Measurements from ENCODE around the gene NTF4.
"Not testable (repeated sequence)": the region's sequence is repeated elsewhere in the genome, so short reads cannot be mapped to it uniquely, and the experiment has no call there.

The NTF4 gene

DNA sequence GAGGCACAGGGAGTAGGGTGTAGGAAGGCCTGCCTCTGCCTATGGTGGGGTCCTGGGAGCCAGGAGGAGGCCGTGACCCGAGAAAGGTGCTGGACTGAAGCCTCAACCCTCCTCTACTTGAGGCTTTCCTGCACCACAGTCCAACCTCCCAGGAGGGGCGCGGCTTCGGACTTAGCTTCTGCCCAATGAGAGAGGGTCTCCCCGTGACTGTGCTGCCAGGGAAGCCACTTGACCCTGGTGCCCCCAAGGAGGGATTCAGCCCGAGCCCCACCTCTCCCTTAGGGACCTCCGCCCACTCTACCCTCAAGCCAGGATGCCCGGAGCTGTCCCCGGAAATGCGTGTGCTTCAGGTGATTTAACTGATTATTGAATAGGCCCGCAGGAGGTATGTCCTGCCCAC is 15.6 kb downstream of the NTF4 start, which contains the start of gene CGB8:
CGB8 (minus strand) TSS at position 101 of the 400 bp plus-strand sequence. CDS start 372 bp downstream, outside the sequence.
- not testable (repeated sequence) for H2AFZ ChIP-seq (ENCODE audit: low read length); H3K9me2 ChIP-seq (replicated peaks; ENCODE audit: insufficient read depth, low read length); H3K4me3 ChIP-seq (ENCODE audit: low read length); H3K27ac ChIP-seq (ENCODE audit: low read length); H3K79me2 ChIP-seq (ENCODE audit: low read length); H4K20me1 ChIP-seq (ENCODE audit: insufficient read depth, low read length); DNase-seq; H3K4me1 ChIP-seq (ENCODE audit: low read length); H3K9me3 ChIP-seq (replicated peaks; ENCODE audit: insufficient read depth, low read length); H3K4me2 ChIP-seq (ENCODE audit: low read depth, low read length); H3K36me3 ChIP-seq (replicated peaks; ENCODE audit: insufficient read depth, low read length); H3K9ac ChIP-seq (ENCODE audit: low read length); H3F3A ChIP-seq (ENCODE audit: insufficient read depth, low read length)
- peaks cover 25% of the 10 kb centered on the region for H3K27me3 ChIP-seq (replicated peaks; ENCODE audit: insufficient read depth, low read length)

DNA sequence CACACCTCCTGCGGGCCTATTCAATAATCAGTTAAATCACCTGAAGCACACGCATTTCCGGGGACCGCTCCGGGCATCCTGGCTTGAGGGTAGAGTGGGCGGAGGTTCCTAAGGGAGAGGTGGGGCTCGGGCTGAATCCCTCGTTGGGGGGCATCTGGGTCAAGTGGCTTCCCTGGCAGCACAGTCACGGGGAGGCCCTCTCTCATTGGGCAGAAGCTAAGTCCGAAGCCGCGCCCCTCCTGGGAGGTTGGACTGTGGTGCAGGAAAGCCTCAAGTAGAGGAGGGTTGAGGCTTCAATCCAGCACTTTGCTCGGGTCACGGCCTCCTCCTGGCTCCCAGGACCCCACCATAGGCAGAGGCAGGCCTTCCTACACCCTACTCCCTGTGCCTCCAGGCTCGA is 21.1 kb downstream of the NTF4 start, which contains the start of gene CGB5:
CGB5 (plus strand) TSS at position 301 of the 400 bp plus-strand sequence. CDS start 362 bp downstream, outside the sequence.
- not testable (repeated sequence) for DNase-seq; H3K79me2 ChIP-seq (ENCODE audit: low read length); H3K9ac ChIP-seq (ENCODE audit: low read length); H3K27ac ChIP-seq (ENCODE audit: low read length); H3F3A ChIP-seq (ENCODE audit: insufficient read depth, low read length); H3K4me3 ChIP-seq (ENCODE audit: low read length); H3K36me3 ChIP-seq (replicated peaks; ENCODE audit: insufficient read depth, low read length); H3K9me3 ChIP-seq (replicated peaks; ENCODE audit: insufficient read depth, low read length); H3K9me2 ChIP-seq (replicated peaks; ENCODE audit: insufficient read depth, low read length); H3K4me2 ChIP-seq (ENCODE audit: low read depth, low read length); H4K20me1 ChIP-seq (ENCODE audit: insufficient read depth, low read length); H3K4me1 ChIP-seq (ENCODE audit: low read length); H2AFZ ChIP-seq (ENCODE audit: low read length)
- H3K27me3 ChIP-seq (replicated peaks; ENCODE audit: insufficient read depth, low read length), result peaks cover 27% of the 10 kb centered on the region

DNA sequence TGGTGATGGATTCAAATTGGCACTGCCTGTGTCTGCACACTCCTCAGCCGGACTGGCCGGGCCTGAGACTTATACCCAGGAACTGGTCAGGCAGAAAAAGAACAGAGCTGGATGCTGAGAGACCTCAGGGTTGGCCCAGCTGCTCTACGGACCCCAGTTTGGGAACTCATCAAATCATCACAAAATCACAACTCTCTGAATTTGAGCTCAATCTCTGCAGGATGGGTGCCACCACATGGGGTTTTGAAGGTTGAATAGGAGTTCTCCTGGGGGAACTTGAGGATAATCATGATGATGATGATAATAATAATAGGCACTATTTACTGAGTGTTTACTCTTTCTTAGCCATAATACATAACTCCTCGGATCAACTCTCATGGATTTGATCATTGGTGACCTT is 22.0 kb downstream of the NTF4 start:
- H3K9ac ChIP-seq (ENCODE audit: low read length); H3K79me2 ChIP-seq (ENCODE audit: low read length); H3K4me1 ChIP-seq (ENCODE audit: low read length); H3K9me3 ChIP-seq (replicated peaks; ENCODE audit: insufficient read depth, low read length); DNase-seq; H3K9me2 ChIP-seq (replicated peaks; ENCODE audit: insufficient read depth, low read length); H3F3A ChIP-seq (ENCODE audit: insufficient read depth, low read length); H3K36me3 ChIP-seq (replicated peaks; ENCODE audit: insufficient read depth, low read length); H3K4me3 ChIP-seq (ENCODE audit: low read length); H3K27ac ChIP-seq (ENCODE audit: low read length); H3K4me2 ChIP-seq (ENCODE audit: low read depth, low read length); H2AFZ ChIP-seq (ENCODE audit: low read length); H4K20me1 ChIP-seq (ENCODE audit: insufficient read depth, low read length): not testable (repeated sequence)
- peaks cover 28% of the 10 kb centered on the region for H3K27me3 ChIP-seq (replicated peaks; ENCODE audit: insufficient read depth, low read length)

GRCh38 chr19:49042177-49042576 is 22.4 kb downstream of the NTF4 start:
- no peaks in the 10 kb centered on the region for H3K9me2 ChIP-seq (replicated peaks; ENCODE audit: insufficient read depth, low read length)
- no peaks in the 10 kb centered on the region for H3K4me1 ChIP-seq (ENCODE audit: low read length)
- no peaks in the 10 kb centered on the region for H3K9me3 ChIP-seq (replicated peaks; ENCODE audit: insufficient read depth, low read length)
- H4K20me1 ChIP-seq (ENCODE audit: insufficient read depth, low read length), result no peaks in the 10 kb centered on the region
- no peaks in the 10 kb centered on the region for H3F3A ChIP-seq (ENCODE audit: insufficient read depth, low read length)
- TF ChIP-seq EZH2phosphoT487 (IDR thresholded peaks at IDR 0.05; ENCODE audit: low read length) (no peak), CTCF (IDR thresholded peaks at IDR 0.05; ENCODE audit: low read length) (no peak), EZH2 (optimal IDR thresholded peaks at IDR 0.05; ENCODE audit: low read depth, low read length) (no peak)
- no peak overlapping the region for H3K4me3 ChIP-seq (ENCODE audit: low read length)
- H3K36me3 ChIP-seq (replicated peaks; ENCODE audit: insufficient read depth, low read length), result no peaks in the 10 kb centered on the region
- peaks cover 28% of the 10 kb centered on the region for H3K27me3 ChIP-seq (replicated peaks; ENCODE audit: insufficient read depth, low read length)
- H3K79me2 ChIP-seq (ENCODE audit: low read length), result no peaks in the 10 kb centered on the region
- no peak for DNase-seq
- H3K9ac ChIP-seq (ENCODE audit: low read length), result no peak overlapping the region
- H3K27ac ChIP-seq (ENCODE audit: low read length), result no peak overlapping the region
- no peak overlapping the region for H2AFZ ChIP-seq (ENCODE audit: low read length)
- H3K4me2 ChIP-seq (ENCODE audit: low read depth, low read length), result no peak overlapping the region

- not testable (repeated sequence) for H4K20me1 ChIP-seq (ENCODE audit: insufficient read depth, low read length); H3K36me3 ChIP-seq (replicated peaks; ENCODE audit: insufficient read depth, low read length); H3K79me2 ChIP-seq (ENCODE audit: low read length); H2AFZ ChIP-seq (ENCODE audit: low read length); H3K27ac ChIP-seq (ENCODE audit: low read length); H3K4me1 ChIP-seq (ENCODE audit: low read length); H3K9me3 ChIP-seq (replicated peaks; ENCODE audit: insufficient read depth, low read length); H3F3A ChIP-seq (ENCODE audit: insufficient read depth, low read length); H3K9me2 ChIP-seq (replicated peaks; ENCODE audit: insufficient read depth, low read length); H3K4me2 ChIP-seq (ENCODE audit: low read depth, low read length); H3K4me3 ChIP-seq (ENCODE audit: low read length); DNase-seq; H3K9ac ChIP-seq (ENCODE audit: low read length)
- peaks cover 26% of the 10 kb centered on the region for H3K27me3 ChIP-seq (replicated peaks; ENCODE audit: insufficient read depth, low read length)
Measured at GRCh38 chr19:49039736-49040135, 24.9 kb downstream of the NTF4 start.

- H3K4me2 ChIP-seq (ENCODE audit: low read depth, low read length); DNase-seq: not testable (repeated sequence)
Measured at GRCh38 chr19:49038557-49039276, 25.9 kb downstream of the NTF4 start.

DNA sequence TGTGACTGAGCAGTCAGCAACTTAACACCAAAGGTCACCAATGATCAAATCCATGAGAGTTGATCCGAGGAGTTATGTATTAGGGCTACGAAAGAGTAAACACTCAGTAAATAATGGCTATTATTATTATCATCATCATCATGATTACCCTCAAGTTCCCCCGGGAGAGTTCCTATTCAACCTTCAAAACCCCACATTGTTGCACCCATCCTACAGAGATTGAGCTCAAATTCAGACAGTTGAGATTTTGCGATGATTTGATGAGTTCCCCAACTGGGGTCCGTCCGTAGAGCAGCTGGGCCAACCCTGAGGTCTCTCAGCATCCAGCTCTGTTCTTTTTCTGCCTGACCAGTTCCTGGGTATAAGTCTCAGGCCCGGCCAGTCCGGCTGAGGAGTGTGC is 26.5 kb downstream of the NTF4 start:
- not testable (repeated sequence) for H3K27ac ChIP-seq (ENCODE audit: low read length); H3K9me2 ChIP-seq (replicated peaks; ENCODE audit: insufficient read depth, low read length); DNase-seq; H3K4me2 ChIP-seq (ENCODE audit: low read depth, low read length); H3K9me3 ChIP-seq (replicated peaks; ENCODE audit: insufficient read depth, low read length); H3K79me2 ChIP-seq (ENCODE audit: low read length); H3K4me1 ChIP-seq (ENCODE audit: low read length); H4K20me1 ChIP-seq (ENCODE audit: insufficient read depth, low read length); H3K4me3 ChIP-seq (ENCODE audit: low read length); H3K9ac ChIP-seq (ENCODE audit: low read length); H3K36me3 ChIP-seq (replicated peaks; ENCODE audit: insufficient read depth, low read length); H3F3A ChIP-seq (ENCODE audit: insufficient read depth, low read length); H2AFZ ChIP-seq (ENCODE audit: low read length)
- H3K27me3 ChIP-seq (replicated peaks; ENCODE audit: insufficient read depth, low read length), result peaks cover 24% of the 10 kb centered on the region

More at GRCh38 chr19:49038557-49039276, 25.9 kb downstream of the NTF4 start:
- H3K9ac ChIP-seq (ENCODE audit: low read length); H3K9me2 ChIP-seq (replicated peaks; ENCODE audit: insufficient read depth, low read length); H2AFZ ChIP-seq (ENCODE audit: low read length); H3K36me3 ChIP-seq (replicated peaks; ENCODE audit: insufficient read depth, low read length); H3K9me3 ChIP-seq (replicated peaks; ENCODE audit: insufficient read depth, low read length); H3K4me3 ChIP-seq (ENCODE audit: low read length); H3K4me1 ChIP-seq (ENCODE audit: low read length); H3K79me2 ChIP-seq (ENCODE audit: low read length); H3K27ac ChIP-seq (ENCODE audit: low read length); H4K20me1 ChIP-seq (ENCODE audit: insufficient read depth, low read length); H3F3A ChIP-seq (ENCODE audit: insufficient read depth, low read length): not testable (repeated sequence)
- H3K27me3 ChIP-seq (replicated peaks; ENCODE audit: insufficient read depth, low read length), result peaks cover 26% of the 10 kb centered on the region

All from MM.1S (cell line).